Cardiac fibroblast (primary cell): Measurements from ENCODE around the gene CHRNA7.

ENCODE experiments used
- DNase-seq, 2 donors: peaks; one replicate each; pipeline versions ENCODE4 v3.0.0 to v3.0.0-alpha.2; 2010; ENCODE audit warnings: low read depth in 2 of 2
- H3K4me3 ChIP-seq, 2 donors: replicated peaks in 1 of 2; 1 replicate in 1 of 2; 2 replicates in 1 of 2; pipeline ENCODE4 v1.5.1; 2011; ENCODE audit warnings: low read depth in 2 of 2, low read length in 2 of 2, mild to moderate bottlenecking in 2 of 2, moderate library complexity in 1 of 2
- CTCF ChIP-seq: IDR thresholded peaks from one replicate; pipeline ENCODE4 v1.5.1; 2011; ENCODE audit warnings: low read depth, mild to moderate bottlenecking, low read length, inconsistent platforms

The CHRNA7 gene

DNA sequence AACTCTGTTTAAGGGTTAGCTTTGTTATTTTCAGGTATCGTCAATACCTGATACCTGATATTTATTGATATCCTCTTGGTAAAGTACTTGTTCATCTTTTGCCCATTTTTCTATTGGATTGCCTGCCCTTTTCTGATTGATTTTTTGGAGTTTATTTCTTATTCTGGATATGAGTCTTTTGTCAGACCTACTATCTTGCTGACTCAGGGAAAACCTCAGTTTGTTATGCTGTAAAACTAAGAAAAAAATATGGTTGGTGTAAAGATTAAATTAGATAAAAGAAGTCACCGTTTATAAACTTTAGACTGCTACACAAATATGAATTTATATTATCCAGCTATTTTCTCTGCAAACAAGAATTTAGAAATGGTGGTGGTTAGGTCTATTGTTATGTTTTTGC is 65.9 kb downstream of the CHRNA7 start:
- no peak overlapping the region for H3K4me3 ChIP-seq
- TF ChIP-seq CTCF: no peak
- DNase-seq: no peak

DNA sequence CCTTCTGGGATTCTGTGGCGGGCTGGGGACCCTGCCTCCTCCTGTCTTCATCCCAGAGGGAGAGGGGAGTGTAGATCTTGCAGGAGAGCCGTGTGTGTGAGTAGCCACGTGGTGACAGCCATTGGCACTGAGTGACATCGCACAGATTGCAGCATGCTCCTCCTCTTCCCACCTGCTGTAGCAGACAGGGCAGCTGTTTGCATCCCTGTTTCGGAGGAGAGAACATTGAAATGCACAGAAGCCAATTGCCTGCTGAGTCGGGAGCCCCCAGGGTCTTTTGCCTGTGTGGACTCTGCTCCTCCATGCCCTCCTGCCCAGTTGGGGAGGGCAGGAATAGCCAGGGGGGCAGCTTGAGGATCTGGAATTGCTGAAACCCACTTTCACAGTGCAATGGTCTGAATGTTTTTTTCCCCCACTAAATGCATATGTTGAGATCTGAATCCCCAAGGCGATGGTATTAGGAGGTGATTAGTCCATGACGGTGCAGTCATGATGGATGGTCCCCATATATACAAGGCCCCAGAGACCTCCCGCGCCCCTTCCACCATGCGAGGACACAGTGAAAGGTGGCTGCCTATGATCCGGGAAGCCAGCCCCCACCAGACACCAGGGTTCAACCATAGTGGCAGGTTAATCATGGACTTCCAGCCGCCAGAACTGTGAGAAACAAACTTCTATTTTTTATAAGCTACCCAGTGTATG is 66.8 kb downstream of the CHRNA7 start:
- no peak for TF ChIP-seq CTCF
- H3K4me3 ChIP-seq: no peak overlapping the region
- no peak for DNase-seq

DNA sequence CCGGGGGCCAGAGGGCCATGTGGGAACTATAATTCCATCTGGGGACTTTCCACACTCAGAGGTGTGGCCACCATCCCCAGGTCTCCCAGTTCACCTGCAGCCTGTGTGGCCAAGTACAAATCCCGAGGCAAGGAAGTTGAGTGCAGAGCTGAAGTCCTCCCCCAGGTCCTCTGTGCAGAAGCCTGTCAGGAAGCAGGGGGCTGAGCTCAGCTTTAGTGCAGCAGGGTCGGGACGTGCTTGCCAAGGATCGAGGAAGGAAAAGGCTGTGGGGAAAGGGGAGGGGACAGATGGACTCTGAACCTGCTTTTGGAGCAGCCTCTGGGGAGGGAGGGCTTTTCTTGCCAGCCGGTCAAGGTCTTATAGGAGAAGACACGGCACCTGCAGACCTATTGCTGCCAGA is 67.7 kb downstream of the CHRNA7 start:
- no peak for TF ChIP-seq CTCF
- no peak for DNase-seq
- no peak overlapping the region for H3K4me3 ChIP-seq

DNA sequence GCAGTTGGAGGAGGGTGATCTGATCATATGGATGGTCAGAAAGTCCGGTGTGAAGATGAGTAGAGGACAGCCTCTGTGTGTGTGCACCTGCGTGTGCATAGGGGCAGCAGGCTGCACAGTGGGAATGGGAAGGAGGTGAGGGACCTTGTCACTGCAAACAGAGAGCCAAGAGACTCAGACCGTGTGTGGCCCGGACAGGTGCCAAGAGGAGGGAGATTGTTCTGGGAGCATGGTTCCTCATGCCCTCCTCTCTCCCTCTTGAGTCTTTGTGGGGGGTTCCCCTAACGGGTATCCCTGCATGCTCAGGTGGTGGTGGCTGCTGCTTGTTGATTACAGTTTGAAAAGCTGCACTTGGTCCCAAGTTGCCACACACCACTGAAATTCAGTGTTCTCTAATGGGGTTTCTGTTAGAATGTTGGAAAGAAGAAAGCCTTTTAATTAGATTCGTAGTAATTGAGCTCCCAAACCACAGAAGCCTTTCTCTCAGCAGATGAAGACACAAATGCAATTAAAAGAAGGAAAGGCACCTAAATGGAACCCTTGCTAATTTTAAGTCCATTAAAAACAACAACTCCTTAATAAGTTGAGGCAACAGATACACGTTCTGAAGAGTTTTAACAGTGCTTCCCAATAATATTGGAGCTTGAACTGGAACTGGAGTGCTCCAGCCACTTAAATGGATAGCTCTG is 68.9 kb downstream of the CHRNA7 start:
- DNase-seq: no peak
- no peak overlapping the region for H3K4me3 ChIP-seq
- TF ChIP-seq CTCF: no peak

GRCh38 chr15:32099956-32100684 is 69.8 kb downstream of the CHRNA7 start:
- DNase-seq: no peak
- H3K4me3 ChIP-seq: no peak overlapping the region
- no peak for TF ChIP-seq CTCF

DNA sequence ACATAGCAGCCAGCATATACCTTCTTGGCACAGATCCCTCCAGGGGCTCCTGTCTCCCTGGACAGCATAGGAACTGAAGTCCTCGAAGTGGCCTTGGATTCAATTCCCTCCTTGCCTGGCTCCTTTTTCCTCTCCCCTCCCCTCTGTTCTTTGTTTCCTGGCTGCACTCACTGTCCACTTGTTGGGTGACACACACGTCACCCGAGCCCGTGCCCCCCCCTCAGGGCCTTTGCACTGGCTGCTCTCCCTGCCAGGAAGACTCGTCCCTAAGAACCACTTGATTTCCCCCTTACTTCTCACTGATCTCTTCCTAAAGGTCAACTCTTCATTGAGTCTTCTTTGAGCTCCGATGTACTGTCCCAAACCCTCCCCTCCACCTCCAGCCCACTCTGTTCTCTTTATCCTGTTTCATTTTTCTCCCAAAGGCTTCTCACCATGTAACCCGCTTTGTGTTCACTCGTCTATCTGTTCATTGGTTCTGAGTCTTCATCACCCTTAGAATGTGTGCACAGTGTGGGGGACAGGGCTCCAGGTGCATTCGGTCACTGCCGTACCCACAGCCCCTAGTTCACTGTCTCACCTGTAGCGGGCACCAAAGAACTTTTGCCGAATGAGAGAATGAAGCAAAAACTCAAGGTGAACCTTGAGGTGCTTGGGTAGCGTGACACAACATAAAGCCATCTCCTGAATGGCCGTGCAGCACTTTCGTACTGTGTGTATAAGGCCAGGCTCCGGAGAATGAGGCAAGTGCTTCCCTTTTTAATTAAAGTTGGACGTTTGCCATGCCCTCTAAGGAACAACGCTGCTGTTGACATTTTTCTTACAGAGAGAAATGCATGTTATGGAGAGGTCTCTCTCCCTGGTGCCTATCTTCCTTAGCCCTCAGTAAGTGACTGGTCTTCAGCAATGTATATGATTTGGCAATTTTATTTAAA is 74.0 kb downstream of the CHRNA7 start:
- DNase-seq: no peak
- no peak overlapping the region for H3K4me3 ChIP-seq
- TF ChIP-seq CTCF: no peak
